ENCODE results near the gene PRDM16.

Gene PRDM16

DNA sequence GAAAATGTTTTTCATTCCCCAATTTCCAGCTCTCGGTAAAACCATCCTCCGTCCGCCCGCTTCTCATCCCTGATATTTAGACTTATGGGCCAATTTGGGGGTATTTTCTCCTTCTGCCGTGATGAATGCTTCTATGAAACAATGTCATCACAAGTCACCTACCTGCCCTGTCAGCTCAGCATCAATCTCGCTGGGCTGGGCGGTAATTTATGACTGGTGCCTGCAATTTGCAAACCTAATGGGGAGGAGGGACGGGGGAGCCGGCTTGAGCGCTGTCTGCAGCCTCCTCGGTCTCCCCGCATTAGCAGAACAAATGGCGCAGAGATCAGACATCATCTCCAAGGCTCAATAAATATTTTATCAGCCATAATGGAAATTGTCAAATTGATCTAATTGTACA is 72.1 kb downstream of the PRDM16 start:
- no peak for DNase-seq (ENCODE audit: low spot score)

DNA sequence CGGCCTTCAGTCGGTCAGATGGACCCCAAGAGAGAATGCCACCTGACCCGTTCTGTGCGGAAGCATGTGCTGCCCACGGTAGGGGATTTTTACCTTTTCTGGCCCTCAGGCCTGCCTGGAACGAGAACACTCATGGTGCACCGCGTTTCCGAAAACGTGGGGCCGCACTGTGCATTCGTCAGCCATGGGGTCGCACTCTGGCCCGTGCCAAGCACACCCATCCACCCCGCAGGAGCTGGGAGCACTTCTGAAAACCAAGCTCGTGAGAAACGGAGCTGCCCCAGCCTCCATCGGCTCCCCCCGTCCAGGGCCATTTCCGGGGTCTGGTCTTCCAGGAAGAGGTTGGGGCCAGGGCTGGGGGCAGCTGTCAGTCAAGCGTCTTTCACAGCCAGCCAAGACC is 72.8 kb downstream of the PRDM16 start:
- no peak for DNase-seq (ENCODE audit: low spot score)

DNA sequence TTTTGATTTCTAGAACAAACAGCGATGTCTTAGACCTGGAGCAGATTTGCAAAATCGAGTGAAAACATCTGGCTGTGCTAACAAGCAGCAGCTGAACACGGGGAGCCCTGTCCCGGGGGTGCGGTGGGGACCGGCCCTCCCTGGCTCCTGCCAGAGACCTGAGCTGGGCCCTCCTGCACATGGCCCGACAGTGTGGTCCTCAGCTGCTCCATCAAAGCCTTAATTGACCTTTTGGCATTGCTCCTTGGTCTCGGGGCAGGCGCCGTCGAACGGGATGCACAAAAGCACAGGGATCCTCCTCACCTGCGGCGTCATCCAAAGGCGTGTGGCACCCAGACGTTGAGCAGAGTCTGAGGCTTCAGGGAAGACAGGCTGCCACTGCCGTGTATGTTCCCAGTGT is 73.2 kb downstream of the PRDM16 start:
- DNase-seq (ENCODE audit: low spot score): no peak

DNA sequence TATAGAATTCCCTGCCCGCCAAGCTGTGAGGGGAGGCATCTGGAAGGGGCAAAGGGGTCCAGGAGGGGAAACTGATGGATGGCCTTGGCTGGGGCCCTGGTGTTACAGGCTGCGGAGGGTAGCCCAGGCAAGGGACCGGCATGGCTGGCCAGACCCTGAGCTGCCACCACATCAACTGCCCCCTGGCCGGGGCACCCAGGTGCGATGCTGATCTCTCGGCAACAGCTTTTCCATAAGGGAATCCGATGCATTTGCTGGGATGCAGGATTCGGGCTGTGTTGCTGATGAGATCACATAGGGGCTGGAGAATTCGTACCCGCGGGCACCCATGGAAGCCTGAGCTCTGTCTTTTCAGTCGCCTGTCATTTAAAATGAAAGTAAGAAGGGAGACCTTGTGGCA is 73.7 kb downstream of the PRDM16 start:
- no peak for DNase-seq (ENCODE audit: low spot score)

DNA sequence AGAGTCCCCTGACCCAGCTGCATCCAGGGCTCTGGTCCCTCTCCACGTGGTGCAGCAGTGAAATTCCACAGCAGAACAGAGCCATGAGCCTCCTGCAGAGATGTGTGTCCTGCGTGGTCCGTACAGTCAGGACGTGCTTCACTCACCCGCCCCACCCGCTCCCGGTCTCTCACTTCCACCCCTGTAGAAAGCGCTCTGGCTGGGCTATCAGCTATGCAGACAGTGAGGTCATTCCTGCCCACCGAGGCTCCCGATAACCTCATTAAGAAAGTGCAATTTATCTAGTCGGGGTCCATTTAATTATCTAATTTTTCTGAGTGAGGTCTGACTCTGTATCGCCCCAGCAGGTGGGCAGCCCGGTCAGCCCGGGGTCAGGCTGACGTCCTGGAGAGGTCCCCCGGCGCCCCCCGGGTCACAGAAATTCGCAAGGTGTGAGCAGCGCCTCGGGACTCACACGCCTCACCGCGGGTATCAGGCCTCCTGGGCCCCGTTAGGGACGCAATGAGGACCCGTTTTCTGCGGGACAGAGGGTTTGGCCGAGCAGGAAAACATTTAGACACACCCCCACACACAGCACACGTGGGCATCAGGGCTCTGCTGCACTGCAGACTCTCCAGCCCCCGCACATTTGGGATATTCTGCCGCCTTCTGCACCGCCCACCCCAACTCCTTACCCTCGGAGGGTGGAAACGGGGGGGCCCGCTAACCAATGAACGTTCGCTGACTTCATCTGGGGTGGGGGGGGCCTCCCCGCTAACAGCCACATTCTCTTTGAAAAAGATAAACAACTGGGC is 76.7 kb downstream of the PRDM16 start:
- no peak for DNase-seq (ENCODE audit: low spot score)

DNA sequence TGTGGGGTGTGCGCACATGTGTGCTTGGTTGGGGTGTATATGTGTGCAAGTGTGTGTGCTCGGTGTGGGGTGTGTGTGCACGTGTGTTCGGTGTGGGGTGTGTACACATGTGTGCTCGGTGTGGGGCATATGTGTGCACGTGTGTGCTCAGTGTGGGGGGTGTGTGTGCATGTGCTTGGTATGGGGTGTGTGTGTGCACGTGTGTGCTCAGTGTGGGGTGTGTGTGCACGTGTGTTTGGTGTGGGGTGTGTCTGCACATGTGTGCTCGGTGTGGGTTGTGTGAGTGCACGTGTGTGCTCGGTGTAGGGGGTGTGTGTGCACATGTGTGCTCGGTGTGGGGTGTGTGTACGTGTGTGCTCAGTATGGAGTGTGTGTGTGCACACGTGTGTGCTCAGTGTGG is 77.5 kb downstream of the PRDM16 start:
- no peak for DNase-seq (ENCODE audit: low spot score)

DNA sequence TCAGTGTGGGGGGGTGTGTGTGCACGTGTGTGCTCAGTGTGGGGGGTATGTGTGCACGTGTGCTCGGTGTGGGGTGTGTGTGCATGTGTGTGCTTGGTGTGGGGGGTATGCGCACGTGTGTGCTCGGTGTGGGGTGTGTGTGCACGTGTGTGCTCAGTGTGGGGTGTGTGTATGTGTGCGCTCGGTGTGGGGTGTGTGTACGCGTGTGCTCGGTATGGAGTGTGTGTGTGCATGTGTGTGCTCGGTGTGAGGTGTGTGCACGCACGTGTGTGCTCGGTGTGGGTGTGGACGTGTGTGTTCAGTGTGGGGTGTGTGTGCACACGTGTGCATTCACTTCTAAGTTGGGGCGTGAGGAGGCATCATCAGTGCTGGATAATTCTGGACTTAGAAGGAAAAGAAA is 77.9 kb downstream of the PRDM16 start:
- no peak for DNase-seq (ENCODE audit: low spot score)

DNA sequence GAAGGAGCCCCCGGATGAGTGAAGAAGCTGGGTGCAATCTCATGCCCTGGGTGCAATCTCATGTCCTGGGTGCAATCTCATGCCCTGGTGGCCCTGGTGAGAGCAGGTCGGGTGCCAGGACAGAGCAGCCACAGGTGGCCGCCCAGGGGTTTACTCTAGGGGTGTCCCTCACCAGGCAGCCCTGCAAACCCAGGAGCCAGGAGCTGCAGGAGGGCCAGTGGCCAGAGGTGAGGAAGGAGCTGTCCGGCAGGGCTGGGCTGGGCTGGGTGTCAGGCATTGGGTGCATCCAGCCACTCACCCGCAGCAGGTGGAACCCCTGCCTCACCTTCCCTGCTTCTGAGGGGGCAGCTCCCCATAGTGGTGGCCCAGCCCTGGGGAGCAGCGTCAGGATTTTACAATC is 79.2 kb downstream of the PRDM16 start:
- no peak for DNase-seq (ENCODE audit: low spot score)

DNA sequence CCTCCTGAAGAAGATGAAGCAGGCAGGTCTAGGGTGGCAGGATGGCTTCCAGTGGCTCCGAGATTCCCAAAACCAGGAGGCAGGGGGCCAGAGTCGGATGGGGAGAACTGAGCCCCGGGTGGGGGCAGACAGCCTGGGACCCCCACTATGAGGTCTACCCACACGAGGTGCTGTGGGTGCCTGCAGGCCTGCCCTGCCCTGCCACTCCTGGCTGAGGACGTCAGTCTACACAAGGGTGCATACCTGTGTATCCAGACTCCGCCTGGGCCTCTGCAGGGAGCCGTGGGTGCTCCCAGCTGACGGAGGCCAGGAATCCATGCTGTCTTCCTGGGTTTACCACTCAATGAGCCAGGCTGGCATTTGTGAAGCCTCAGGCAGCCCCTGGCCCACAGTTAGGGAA is 80.3 kb downstream of the PRDM16 start:
- no peak for DNase-seq (ENCODE audit: low spot score)

DNA sequence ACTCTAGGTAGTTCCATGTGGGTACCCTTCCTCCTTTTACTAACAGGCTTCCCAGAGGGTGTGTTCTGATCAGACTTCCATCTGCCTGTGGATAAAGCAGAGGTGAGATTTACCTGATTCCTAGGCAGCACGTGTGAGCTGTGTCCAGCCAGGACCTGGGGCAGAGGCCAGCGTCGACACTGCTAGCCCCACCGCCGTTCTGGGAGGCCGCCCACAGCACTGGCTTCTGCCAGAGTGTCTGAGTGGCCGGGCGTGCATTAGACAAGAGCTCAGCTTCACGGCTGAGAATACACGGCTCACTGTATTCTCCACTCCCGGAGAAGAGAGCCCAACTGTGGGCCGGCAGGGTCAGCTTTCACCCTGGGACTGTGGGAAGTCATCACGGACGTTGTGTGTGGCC is 82.5 kb downstream of the PRDM16 start:
- DNase-seq (ENCODE audit: low spot score): no peak

DNA sequence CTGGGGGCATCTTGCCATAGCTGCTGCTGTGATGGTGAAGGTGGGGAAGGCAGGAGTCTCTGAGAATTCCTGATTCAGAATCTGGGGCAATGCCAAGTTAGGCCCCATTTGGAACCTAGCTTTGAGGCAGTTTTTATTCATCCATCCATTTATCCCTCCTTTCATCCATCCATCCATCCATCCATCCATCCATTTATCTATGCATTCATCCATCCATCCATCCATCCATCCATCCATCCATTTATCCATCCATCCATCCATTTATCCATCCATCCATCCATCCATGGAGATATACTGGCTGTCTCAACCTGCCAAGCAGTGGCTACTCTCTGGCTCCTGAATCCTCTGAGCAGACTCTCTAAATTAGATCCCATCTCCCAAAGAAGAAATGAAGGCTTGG is 83.1 kb downstream of the PRDM16 start:
- no peak for DNase-seq (ENCODE audit: low spot score)

DNA sequence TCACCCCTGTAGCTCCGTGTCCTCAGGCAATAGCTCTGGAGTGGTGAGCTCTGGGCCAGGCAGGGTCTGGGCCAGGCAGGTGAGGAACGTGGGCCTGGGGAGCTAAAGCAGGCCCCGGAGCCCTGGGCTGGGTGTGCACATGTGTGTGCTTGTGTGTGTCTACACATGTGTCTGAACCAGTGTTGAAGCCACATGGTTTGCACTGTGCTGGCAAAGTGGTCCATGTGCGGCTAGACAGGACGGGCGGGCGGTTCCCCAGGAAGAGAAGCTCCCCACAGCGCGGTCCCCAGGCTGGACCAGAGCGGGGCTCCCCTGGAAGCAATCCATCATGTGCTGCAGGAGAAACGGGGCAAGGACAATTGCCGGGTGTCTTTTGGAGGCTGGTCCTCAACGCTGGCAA is 84.2 kb downstream of the PRDM16 start:
- no peak for DNase-seq (ENCODE audit: low spot score)

DNA sequence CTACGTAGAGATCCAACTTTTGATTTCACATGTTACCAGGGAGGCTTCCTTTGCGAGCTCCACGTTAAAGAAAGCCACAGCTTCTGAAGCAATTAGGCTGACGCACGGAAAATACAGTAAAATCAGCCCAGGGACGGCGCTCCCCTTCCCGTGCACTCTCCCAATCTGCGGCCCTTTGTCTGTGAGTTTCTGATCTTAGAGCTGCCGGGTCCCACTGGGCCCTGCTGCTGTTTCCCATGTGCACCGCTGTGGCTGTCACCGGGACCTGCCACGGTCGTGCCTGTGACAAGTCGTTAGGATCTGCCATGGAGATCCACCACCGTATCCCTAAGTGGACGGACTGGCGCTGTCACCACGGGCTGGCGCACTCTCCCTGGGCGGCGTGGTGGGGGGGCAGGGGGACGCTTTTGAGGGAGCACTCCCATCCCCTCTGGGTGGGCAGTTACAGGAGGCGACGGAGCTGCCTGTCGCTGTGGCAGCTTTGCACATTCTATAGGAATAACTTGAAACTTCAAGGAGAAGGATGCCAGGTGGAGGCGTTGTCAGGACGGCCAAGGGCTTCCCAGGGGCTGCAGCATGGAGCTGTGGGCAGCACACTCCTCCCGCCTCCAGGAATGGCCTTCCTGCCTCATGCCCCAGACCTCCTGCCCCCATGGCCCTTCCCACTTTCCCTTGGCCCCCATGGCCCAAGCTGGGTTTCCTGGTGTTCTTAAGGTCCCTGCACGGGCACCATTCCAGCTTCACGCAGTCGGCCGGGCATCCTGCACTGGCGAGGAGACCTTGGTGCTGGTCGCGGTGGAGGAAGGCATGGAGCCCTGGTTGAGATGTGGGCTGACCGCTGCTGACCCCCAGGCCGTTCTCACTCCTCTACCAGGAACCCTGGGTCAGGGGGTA is 85.1 kb downstream of the PRDM16 start:
- DNase-seq (ENCODE audit: low spot score): no peak

DNA sequence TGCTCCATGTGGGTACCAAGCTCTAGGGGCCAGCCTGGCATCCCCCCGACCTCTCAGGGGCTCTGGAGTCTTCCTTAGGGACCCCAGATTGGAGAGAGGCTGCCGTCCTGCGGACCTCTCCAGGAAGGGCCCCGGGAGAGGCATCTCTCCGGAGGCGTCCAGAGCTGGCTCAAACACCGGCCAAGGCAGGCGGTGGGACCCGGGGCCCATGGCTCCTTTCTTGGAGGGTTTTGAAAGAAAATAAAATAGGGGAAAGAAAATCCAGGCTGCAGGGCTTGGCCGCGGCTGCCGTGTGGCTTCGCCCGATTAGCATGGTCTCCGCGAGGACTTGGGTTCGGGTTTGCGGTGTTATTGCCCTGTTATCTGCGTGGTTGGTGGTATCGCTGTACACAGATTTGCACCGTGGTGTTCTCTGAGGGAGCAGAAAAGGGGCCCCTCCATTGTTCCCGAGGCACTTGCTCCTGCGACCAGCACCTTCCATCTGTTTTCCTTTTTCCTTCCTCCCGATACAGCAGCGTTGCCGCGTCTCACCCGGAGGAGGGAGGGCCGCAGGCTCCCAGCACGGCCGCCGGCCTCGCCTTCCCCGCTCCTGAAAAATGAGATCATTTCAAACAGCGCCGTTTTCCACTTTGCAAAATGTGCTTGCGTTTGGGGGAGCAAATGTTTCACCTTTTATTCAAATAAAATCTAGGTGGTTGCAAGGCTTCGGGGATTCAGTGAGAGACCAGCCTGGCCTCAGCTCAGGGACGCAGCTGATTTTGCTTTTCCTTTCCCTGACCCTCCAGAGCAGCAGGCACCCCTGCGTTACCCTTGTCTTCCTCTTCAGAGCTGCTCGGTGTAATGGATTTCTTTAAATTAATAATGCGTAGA is 86.3 kb downstream of the PRDM16 start:
- no peak for DNase-seq (ENCODE audit: low spot score)

DNA sequence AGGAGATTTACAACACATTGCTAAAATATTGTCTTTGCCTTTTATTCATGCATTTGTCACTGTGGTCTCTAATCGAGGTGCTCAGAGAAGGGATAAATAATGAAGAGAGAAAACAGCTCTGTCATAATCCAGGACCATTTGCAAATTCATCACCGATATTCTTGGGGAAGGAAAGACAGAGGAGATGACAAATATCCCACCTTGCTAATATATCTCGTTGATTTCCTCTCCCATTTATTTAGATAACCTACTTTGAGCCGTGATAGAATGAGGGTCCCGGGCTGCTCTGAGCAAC is 86.9 kb downstream of the PRDM16 start:
- DNase-seq (ENCODE audit: low spot score): no peak

DNA sequence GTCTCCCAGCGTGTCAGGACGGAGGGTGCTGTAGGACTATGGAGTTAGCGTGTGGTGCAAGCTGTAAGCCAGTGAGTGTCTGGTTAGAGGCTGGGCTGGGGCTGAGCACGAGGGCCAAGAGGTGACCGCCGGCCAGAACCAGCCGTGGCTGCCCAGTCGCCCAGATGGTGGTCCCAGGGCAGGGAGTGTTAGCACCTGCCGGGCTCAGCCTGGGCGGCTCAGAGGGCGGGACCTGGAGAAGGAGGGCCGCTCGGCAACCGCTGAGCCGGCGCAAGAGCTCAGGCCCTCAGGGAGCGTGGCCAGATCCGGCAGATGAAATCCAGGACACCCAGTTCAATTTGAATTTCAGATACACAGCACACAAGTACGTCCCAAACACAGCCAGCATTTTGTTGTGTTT is 87.9 kb downstream of the PRDM16 start:
- no peak for DNase-seq (ENCODE audit: low spot score)

DNA sequence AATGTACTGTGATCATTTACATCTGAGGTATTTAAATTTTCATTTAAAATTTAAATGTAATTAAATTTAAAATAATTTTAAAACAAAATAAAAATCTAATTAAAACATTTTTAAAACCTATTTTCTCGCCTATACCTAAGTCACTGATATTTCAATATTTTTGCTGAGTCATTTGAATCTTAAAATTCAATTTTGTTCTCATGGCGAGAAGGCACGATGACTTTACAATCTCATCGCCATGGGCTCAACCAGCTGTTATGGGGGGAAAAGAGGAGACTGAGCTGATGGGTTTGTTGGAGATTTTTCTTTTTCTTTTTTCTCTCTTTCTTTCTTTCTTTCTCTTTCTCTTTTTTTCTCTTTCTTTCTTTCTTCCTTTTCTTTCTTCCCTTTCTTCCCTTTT is 89.3 kb downstream of the PRDM16 start:
- no peak for DNase-seq (ENCODE audit: low spot score)

DNA sequence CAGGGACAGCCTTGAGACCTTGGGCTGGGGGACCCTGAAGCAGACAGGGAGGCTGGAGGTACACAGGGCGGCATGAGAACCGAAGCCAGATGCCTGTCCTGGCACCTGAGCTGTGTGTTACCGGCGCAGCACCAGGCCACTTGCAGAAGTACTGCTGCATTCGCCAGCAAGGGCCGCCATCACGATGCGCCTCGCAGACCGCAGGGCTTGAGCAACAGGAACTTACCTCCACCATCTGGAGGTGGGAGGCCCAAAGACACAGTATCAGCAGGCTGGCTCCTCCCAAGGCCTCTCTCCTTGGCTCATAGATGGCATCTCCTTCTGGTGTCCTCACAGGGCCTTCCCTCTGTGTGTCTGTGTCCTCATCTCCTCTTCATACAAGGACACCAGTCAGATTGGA is 90.1 kb downstream of the PRDM16 start:
- DNase-seq (ENCODE audit: low spot score): no peak

DNA sequence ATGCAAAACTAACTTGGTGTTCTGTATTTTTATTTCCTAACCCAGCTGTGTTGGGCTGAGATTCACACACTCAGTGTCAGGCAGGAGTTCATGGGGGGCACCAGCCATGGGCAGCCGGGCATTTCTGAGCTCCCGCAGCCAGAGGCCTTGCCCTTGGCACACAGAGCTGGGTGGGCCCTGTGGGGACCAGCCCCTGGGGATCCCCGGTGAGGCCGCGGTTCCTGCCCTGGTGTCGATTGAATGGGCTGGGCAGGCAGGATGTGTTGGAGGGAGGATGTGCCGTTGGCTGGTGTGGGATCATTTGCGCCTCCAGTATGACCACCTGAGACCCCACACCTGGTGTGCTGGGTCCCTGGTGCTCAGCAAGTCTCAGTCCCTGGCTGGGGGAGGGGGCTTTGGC is 91.0 kb downstream of the PRDM16 start:
- DNase-seq (ENCODE audit: low spot score): no peak

DNA sequence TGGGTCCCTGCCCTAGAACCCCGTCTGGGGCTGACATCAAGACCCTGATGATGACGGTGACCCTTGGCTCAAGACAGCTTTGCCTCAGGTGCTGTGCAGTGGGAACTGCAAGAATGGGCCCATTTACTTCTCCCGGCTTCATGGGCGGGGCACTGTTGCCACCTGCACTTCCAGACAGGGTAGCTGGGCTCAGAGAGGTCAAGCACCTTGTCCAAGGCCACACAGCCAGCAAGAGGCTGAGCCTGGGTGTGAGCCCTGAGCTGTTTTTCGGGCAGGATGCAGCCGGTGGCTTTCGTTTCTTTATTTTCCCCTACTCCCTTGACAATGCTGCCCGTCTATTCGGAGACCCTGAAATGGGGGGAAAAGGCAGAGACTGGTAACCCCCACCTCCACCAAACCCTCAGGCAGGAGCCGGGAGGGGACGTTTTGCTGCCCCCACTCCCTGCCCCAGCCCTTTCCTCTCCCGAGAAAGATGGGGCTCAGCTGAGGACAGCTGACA is 91.7 kb downstream of the PRDM16 start:
- no peak for DNase-seq (ENCODE audit: low spot score)

DNA sequence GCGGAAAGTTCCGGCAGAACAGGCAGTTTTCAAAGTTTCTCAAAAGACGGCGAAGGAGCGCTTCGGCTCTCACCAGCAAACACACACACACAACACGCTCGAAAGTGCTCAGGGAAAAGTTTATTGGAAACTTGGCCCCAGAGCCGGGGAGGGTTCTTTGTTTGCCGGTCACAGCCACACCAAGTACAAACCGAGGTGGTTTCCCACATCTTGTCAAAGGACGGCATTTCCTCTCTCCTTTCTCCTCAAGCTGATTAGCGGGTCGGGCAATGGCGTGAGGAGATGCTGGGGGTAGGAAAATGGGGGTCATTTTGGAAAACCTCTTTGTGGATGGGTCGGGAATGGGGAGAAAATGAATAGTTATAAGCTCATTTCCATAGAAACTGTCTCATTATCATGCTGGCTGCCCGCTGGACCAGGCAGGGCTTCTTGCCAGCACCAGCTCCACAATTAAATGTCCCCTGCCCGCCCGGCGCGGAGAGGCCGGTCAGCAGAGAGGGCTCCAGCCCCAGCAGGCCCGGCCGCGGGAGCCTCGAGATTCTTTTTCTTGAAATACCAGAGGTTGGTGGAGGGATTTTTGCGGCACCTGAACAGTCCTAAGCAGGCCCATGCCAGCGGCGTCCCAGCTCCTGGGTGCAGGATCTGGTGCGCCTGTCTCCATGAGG is 92.3 kb downstream of the PRDM16 start:
- DNase-seq (ENCODE audit: low spot score): no peak

DNA sequence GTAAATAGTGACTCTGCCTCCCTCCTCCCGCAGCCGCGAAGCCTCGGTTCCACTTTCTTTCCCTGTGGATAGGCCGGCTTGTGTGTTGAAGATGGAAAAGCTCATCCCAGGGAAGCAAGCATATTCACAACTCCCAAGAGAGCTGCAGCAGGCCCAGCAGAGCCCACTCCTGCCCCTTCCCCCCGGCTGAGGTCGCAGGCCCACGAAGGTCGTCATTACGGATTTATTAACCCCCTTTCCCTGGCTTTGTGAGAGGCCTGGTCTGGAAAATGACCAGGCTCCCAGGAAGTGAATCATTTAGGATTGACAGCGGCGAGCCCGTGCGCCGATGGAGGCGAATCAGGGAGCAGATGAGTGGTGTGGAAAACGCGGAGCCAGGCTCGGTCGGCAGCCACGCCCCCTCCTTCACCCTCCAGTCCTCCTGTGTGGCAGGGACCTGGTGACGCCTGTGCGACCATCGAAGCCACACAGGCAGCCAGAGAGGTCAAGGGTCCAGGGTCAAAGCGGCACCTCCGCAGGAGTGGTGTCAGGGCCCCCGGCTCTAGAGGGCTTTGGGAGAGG is 93.4 kb downstream of the PRDM16 start:
- DNase-seq (ENCODE audit: low spot score): no peak
